Neural cell (in vitro differentiated cells): ENCODE measurements around the gene KIFC3. TPM values are rescaled to one million over a fixed set of nuclear protein-coding genes. Genes with fewer than 3 reads are reported as not detected.

Experiments
- H2AFZ ChIP-seq: fragments of 200-600, 300-800 bp; sonication (generic), shearing (Covaris generic); 2 replicates; pipeline ENCODE4 v1.6.0; 2014; ENCODE audit warnings: low read depth, mild to moderate bottlenecking, antibody characterized with exemption, low read length, moderate library complexity
- H3F3A ChIP-seq: fragments of 200-600 bp; shearing (Covaris generic); 2 replicates; pipeline ENCODE4 v1.6.1; 2016; ENCODE audit warnings: mild to moderate bottlenecking, moderate library complexity, mixed read lengths, antibody characterized with exemption, low read length; ENCODE audit not compliant: insufficient read depth, poor library complexity, severe bottlenecking
- H3K27ac ChIP-seq: fragments of 200-600, 300-800 bp; sonication (generic), shearing (Covaris generic); 2 replicates; pipeline ENCODE4 v1.5.1; 2014; ENCODE audit warnings: mild to moderate bottlenecking, low read length, moderate library complexity
- H3K27me3 ChIP-seq: fragments of 300-800, 200-600 bp; sonication (generic), shearing (Covaris generic); 2 replicates; pipeline ENCODE4 v1.6.0; 2014; ENCODE audit warnings: mild to moderate bottlenecking, low read depth, low read length, moderate library complexity; ENCODE audit not compliant: insufficient read depth
- H3K36me3 ChIP-seq: fragments of 300-800, 200-600 bp; sonication (generic), shearing (Covaris generic); 2 replicates; pipeline ENCODE4 v1.5.1; 2014; ENCODE audit warnings: mild to moderate bottlenecking, antibody characterized with exemption, low read length, moderate library complexity; ENCODE audit not compliant: insufficient read depth
- H3K4me2 ChIP-seq: fragments of 300-800, 200-600 bp; sonication (generic), shearing (Covaris generic); 2 replicates; pipeline ENCODE4 v1.6.0; 2014; ENCODE audit warnings: mild to moderate bottlenecking, low read length
- H3K4me3 ChIP-seq: fragments of 300-800, 200-600 bp; sonication (generic), shearing (Covaris generic); 2 replicates; pipeline ENCODE4 v1.5.1; 2014; ENCODE audit warnings: mild to moderate bottlenecking, low read length, moderate library complexity
- H3K79me2 ChIP-seq: fragments of 200-600 bp; shearing (Covaris generic); replicated peaks from 2 replicates; pipeline ENCODE4 v1.6.0; 2014; ENCODE audit warnings: mild to moderate bottlenecking, low read length, moderate library complexity; ENCODE audit not compliant: insufficient read depth
- H3K9ac ChIP-seq: fragments of 300-800, 200-600 bp; sonication (generic), shearing (Covaris generic); 2 replicates; pipeline ENCODE4 v1.6.1; 2016; ENCODE audit warnings: mild to moderate bottlenecking, low read length, mixed read lengths
- H3K9me2 ChIP-seq: fragments of 200-600 bp; shearing (Covaris generic); 2 replicates; pipeline ENCODE4 v1.6.1; 2016; ENCODE audit warnings: mild to moderate bottlenecking, low read length, mixed read lengths; ENCODE audit not compliant: insufficient read depth
- H3K9me3 ChIP-seq: fragments of 200-600, 300-800 bp; sonication (generic), shearing (Covaris generic); 2 replicates; pipeline ENCODE4 v1.6.1; 2016; ENCODE audit warnings: mild to moderate bottlenecking, mixed run types, low read length, moderate library complexity, mixed read lengths
- H4K20me1 ChIP-seq: fragments of 200-600 bp; shearing (Covaris generic); 2 replicates; pipeline ENCODE4 v1.6.1; 2016; ENCODE audit warnings: mild to moderate bottlenecking, mixed run types; ENCODE audit not compliant: insufficient read depth
- CTCF ChIP-seq: fragments of 450-650 bp; IDR thresholded peaks from 2 replicates; pipeline ENCODE4 v1.5.1; 2014; ENCODE audit warnings: antibody characterized with exemption, mild to moderate bottlenecking, moderate library complexity; ENCODE audit not compliant: poor library complexity, severe bottlenecking
- EP300 ChIP-seq: fragments of 450-650 bp; conservative IDR thresholded peaks from 2 replicates; pipeline ENCODE4 v1.6.1; 2014; ENCODE audit warnings: antibody characterized with exemption, mild to moderate bottlenecking, moderate library complexity; ENCODE audit not compliant: poor library complexity, severe bottlenecking
- EZH2 ChIP-seq: fragments of 200-600, 300-800 bp; shearing (Covaris generic), sonication (generic); IDR thresholded peaks from 2 replicates; pipeline ENCODE4 v1.6.1; 2014; ENCODE audit warnings: antibody characterized with exemption, low read length, borderline replicate concordance, mild to moderate bottlenecking; ENCODE audit not compliant: insufficient read depth, poor library complexity, severe bottlenecking
- MXI1 ChIP-seq: fragments of 450-650 bp; conservative IDR thresholded peaks from 2 replicates; pipeline ENCODE4 v1.6.1; 2014; ENCODE audit warnings: antibody characterized with exemption, mild to moderate bottlenecking; ENCODE audit not compliant: poor library complexity, severe bottlenecking
- POLR2AphosphoS5 ChIP-seq: IDR thresholded peaks from 2 replicates; pipeline ENCODE4 v1.6.1; 2012
- TAF1 ChIP-seq: IDR thresholded peaks from 2 replicates; pipeline ENCODE4 v1.6.1; 2012; ENCODE audit warnings: low read depth
- polyA plus RNA-seq: library from polyadenylated mRNA; depleted of rRNA; stranded (reverse); fragments of >200 nt; gene quantifications from 2 replicates; pipeline ENCODE4 v1.2.3, GENCODE V29; 2014
- small RNA-seq, 3 experiments: library from RNA; depleted of rRNA; stranded (forward); fragments of <200 nt; gene quantifications; one replicate each; pipeline ENCODE3, GENCODE V24; 2012

KIFC3 gene
- polyA plus RNA-seq, 1 donor from 2014 or later = 29.7 TPM

GRCh38 chr16:57709663-57710062 lies 92.6 kb downstream of the KIFC3 start:
- no peaks in the 10 kb centered on the region for H3K9me3 ChIP-seq
- H3K4me3 ChIP-seq = no peak overlapping the region
- no peak for TF ChIP-seq MXI1
- TF ChIP-seq EP300 = no peak
- TF ChIP-seq TAF1 = no peak
- TF ChIP-seq CTCF = no peak
- TF ChIP-seq EZH2 = no peak
- TF ChIP-seq POLR2AphosphoS5 = no peak
- H3K27ac ChIP-seq = no peak overlapping the region
- H4K20me1 ChIP-seq = no peaks in the 10 kb centered on the region
- no peaks in the 10 kb centered on the region for H3F3A ChIP-seq
- no peak overlapping the region for H3K9ac ChIP-seq
- no peaks in the 10 kb centered on the region for H3K27me3 ChIP-seq
- no peak overlapping the region for H2AFZ ChIP-seq
- no peaks in the 10 kb centered on the region for H3K36me3 ChIP-seq
- no peak overlapping the region for H3K4me2 ChIP-seq
- H3K79me2 ChIP-seq = no peaks in the 10 kb centered on the region
- no peaks in the 10 kb centered on the region for H3K9me2 ChIP-seq

Small RNA genes lying within 50 kb of the gene (small RNA-seq; reads per million reads assigned to genes)
- gene MIR6772 (0 reads per million in 3 experiments), gene RNU6-20P (19.2 to 62.0 (median 29.1) reads per million in 3 experiments)

Other genes starting within 250 kb of the KIFC3 start
- 80.6 and 86.8 TPM in 2 replicates for gene ADGRG1, start 173.9 kb downstream of the KIFC3 start, polyA plus RNA-seq
- 0.62 and 0.86 TPM in 2 replicates for gene ADGRG3, start 134.2 kb downstream of the KIFC3 start, polyA plus RNA-seq
- gene DRC7, start 107.7 kb downstream of the KIFC3 start, polyA plus RNA-seq = 0.10 and 1.4 TPM in 2 replicates
- 56.4 and 57.9 TPM in 2 replicates for gene KATNB1, start 66.7 kb downstream of the KIFC3 start, polyA plus RNA-seq
- 19.1 and 20.7 TPM in 2 replicates for gene CNGB1, start 168.6 kb upstream of the KIFC3 start, polyA plus RNA-seq
- gene ZNF319, start 198.2 kb upstream of the KIFC3 start, polyA plus RNA-seq = 5.1 and 7.0 TPM in 2 replicates
- gene USB1, start 198.9 kb upstream of the KIFC3 start, polyA plus RNA-seq = 25.7 and 47.0 TPM in 2 replicates
- gene MMP15, start 223.3 kb upstream of the KIFC3 start, polyA plus RNA-seq = 18.5 and 18.7 TPM in 2 replicates